K562 (cell line): ENCODE measurements around the gene U2AF1L4. TPM values are rescaled to one million over a fixed set of nuclear protein-coding genes. Genes with fewer than 3 reads are reported as not detected.

Experiments
- ATAC-seq: fragments of 200-7000 bp; cut with Tn5 transposase; 3 replicates; pipeline ENCODE4 v1.9.1; 2020; ENCODE audit warnings: moderate library complexity
- BruUV-seq: library from RNA; stranded (reverse); fragments of 400-500 nt; replicated peaks from 2 replicates; lab custom pipeline; 2021; lab: Mats Ljungman, UMichigan
- CTCF ChIA-PET: fragments of 300-600 bp; formaldehyde crosslinking; extraction: SDS; loops from one replicate; lab custom pipeline; 2021; ENCODE audit warnings: low intra/inter-chr PET ratio; lab: Yijun Ruan, JAX
- POLR2A ChIA-PET: fragments of 300-600, 350-650 bp; sonication (Branson Sonifier 250); formaldehyde crosslinking; extraction: SDS; loops from one replicate; lab custom pipeline; 2021; ENCODE audit warnings: antibody characterized with exemption, inconsistent platforms; lab: Yijun Ruan, JAX
- DNase-seq, 4 experiments: peaks; one replicate each; pipeline versions ENCODE4 v3.0.0 to v3.0.0-alpha.2; 2011 to 2018; ENCODE audit warnings: low spot score in 3 of 4, mixed read lengths in 3 of 4; ENCODE audit errors: extremely low read depth in 1 of 4
- FAIRE-seq: peaks from 2 replicates; lab custom pipeline; 2011; peaks lifted over from hg19 to GRCh38; lab: Jason Lieb, UNC
- H2AFZ ChIP-seq: 2 replicates; pipeline ENCODE4 v1.6.0; 2011; ENCODE audit warnings: low read depth, low read length, control low read depth, inconsistent platforms
- H3K27ac ChIP-seq: fragments of 200-600 bp; 3 replicates; pipeline ENCODE4 v1.8.0; 2011; ENCODE audit warnings: low read depth, mild to moderate bottlenecking, control low read depth, inconsistent platforms, low read length, moderate library complexity, mixed read lengths; ENCODE audit errors: extremely low read depth
- H3K27me3 ChIP-seq, 2 experiments: fragments of 300-600 bp in 1 of 2; 2 replicates in 1 of 2; 3 replicates in 1 of 2; pipeline versions ENCODE4 v1.6.0 to v1.8.0; 2011; ENCODE audit warnings: inconsistent platforms in 2 of 2, low read length in 2 of 2, mild to moderate bottlenecking in 1 of 2, mixed read lengths in 1 of 2, moderate library complexity in 1 of 2; ENCODE audit not compliant: control insufficient read depth in 2 of 2, insufficient read depth in 2 of 2
- H3K36me3 ChIP-seq: fragments of 300-600 bp; 3 replicates; pipeline ENCODE4 v1.8.0; 2011; ENCODE audit warnings: mild to moderate bottlenecking, low read length, inconsistent platforms; ENCODE audit not compliant: control insufficient read depth, insufficient read depth
- H3K4me1 ChIP-seq, 2 experiments: fragments of 200-600 bp in 1 of 2; replicated peaks in 1 of 2; 2 replicates in 1 of 2; 3 replicates in 1 of 2; pipeline versions ENCODE4 v1.5.1 to v1.8.0; 2011; ENCODE audit warnings: inconsistent platforms in 2 of 2, low read length in 2 of 2, mild to moderate bottlenecking in 1 of 2, mixed read lengths in 1 of 2, moderate library complexity in 1 of 2; ENCODE audit not compliant: control insufficient read depth in 2 of 2, insufficient read depth in 2 of 2
- H3K4me2 ChIP-seq: 2 replicates; pipeline ENCODE4 v1.6.1; 2011; ENCODE audit warnings: low read length, control low read depth, inconsistent platforms, mixed read lengths; ENCODE audit not compliant: insufficient read depth
- H3K4me3 ChIP-seq: fragments of 200-600 bp; sonication (generic), shearing (Covaris generic); 2 replicates; pipeline ENCODE4 v1.5.1; 2016; ENCODE audit warnings: control low read depth, inconsistent platforms
- H3K79me2 ChIP-seq: fragments of 200-600 bp; 3 replicates; pipeline ENCODE4 v1.8.0; 2011; ENCODE audit warnings: low read length, inconsistent platforms; ENCODE audit not compliant: control insufficient read depth, insufficient read depth
- H3K9ac ChIP-seq, 2 experiments: 2 replicates each; pipeline versions ENCODE4 v1.6.0 to v1.6.1; 2011; ENCODE audit warnings: low read depth in 2 of 2, low read length in 2 of 2, control low read depth in 1 of 2, inconsistent platforms in 1 of 2, mild to moderate bottlenecking in 1 of 2, mixed read lengths in 1 of 2; ENCODE audit not compliant: insufficient read depth in 1 of 2
- H3K9me1 ChIP-seq: one replicate; pipeline ENCODE4 v1.6.0; 2011; ENCODE audit warnings: inconsistent platforms, mild to moderate bottlenecking, low read length, moderate library complexity; ENCODE audit not compliant: control insufficient read depth, insufficient read depth
- H3K9me3 ChIP-seq: replicated peaks from 2 replicates; pipeline ENCODE4 v1.5.1; 2011; ENCODE audit warnings: low read depth, low read length, inconsistent platforms; ENCODE audit not compliant: control insufficient read depth, insufficient read depth
- H4K20me1 ChIP-seq: replicated peaks from 2 replicates; pipeline ENCODE4 v1.6.1; 2011; ENCODE audit warnings: low read length, inconsistent platforms, mixed read lengths; ENCODE audit not compliant: control insufficient read depth, insufficient read depth
- ATF1 ChIP-seq, 2 experiments: fragments of 450-650 bp in 1 of 2; IDR thresholded peaks; 2 replicates each; pipeline ENCODE4 v1.6.1; 2016; ENCODE audit warnings: missing compliant biosample characterization in 1 of 2, missing genetic modification characterization in 1 of 2
- BRD9 ChIP-seq: fragments of 450-650 bp; IDR thresholded peaks from 2 replicates; pipeline ENCODE4 v1.6.1; 2018; ENCODE audit warnings: low read depth; ENCODE audit not compliant: partially characterized antibody
- CXXC5 ChIP-seq: fragments of 250-450 bp; sonication (Bioruptor Pico); IDR thresholded peaks from 2 replicates; pipeline ENCODE4 v1.8.0; 2022; ENCODE audit warnings: inconsistent platforms, mild to moderate bottlenecking, moderate library complexity
- HDAC2 ChIP-seq: fragments of 450-650 bp; IDR thresholded peaks from 2 replicates; pipeline ENCODE4 v1.6.1; 2016; ENCODE audit warnings: mild to moderate bottlenecking
- HMGXB4 ChIP-seq: sonication (generic); formaldehyde crosslinking; IDR thresholded peaks from 2 replicates; pipeline ENCODE4 v1.8.1; 2023; ENCODE audit warnings: mild to moderate bottlenecking, missing genetic modification reagents
- L3MBTL2 ChIP-seq: fragments of 450-650 bp; IDR thresholded peaks from 2 replicates; pipeline ENCODE4 v1.6.1; 2016; ENCODE audit warnings: mild to moderate bottlenecking, moderate library complexity
- PHB ChIP-seq: fragments of 250-450 bp; sonication (Bioruptor Pico); IDR thresholded peaks from 2 replicates; pipeline ENCODE4 v1.5.0; 2021
- SETDB1 ChIP-seq: IDR thresholded peaks from one replicate; pipeline ENCODE4 v1.6.1; 2012; ENCODE audit warnings: low read length, control low read depth, inconsistent platforms
- SMARCC2 ChIP-seq: fragments of 450-650 bp; IDR thresholded peaks from 2 replicates; pipeline ENCODE4 v1.6.1; 2017; ENCODE audit warnings: antibody characterized with exemption, moderate library complexity, mild to moderate bottlenecking, low read depth
- SREBF1 ChIP-seq: fragments of 150-350 bp; IDR thresholded peaks from 2 replicates; pipeline ENCODE4 v1.6.1; 2014; ENCODE audit warnings: antibody characterized with exemption, low read depth, low read length, borderline replicate concordance
- TCF3 ChIP-seq: sonication (generic); formaldehyde crosslinking; IDR thresholded peaks from 2 replicates; pipeline ENCODE4 v1.4.0; 2020; ENCODE audit warnings: mild to moderate bottlenecking, missing genetic modification reagents
- THRAP3 ChIP-seq: fragments of 450-650 bp; IDR thresholded peaks from 2 replicates; pipeline ENCODE4 v1.6.1; 2016; ENCODE audit warnings: mild to moderate bottlenecking, inconsistent platforms, borderline replicate concordance
- USF1 ChIP-seq: sonication (generic); formaldehyde crosslinking; IDR thresholded peaks from 2 replicates; pipeline ENCODE4 v1.9.0; 2022; ENCODE audit warnings: mild to moderate bottlenecking, missing genetic modification reagents
- USF2 ChIP-seq: sonication (generic); formaldehyde crosslinking; IDR thresholded peaks from 2 replicates; pipeline ENCODE4 v1.5.0; 2020; ENCODE audit warnings: missing genetic modification reagents
- ZNF583 ChIP-seq: fragments of 250-450 bp; sonication (Bioruptor Pico); IDR thresholded peaks from 2 replicates; pipeline ENCODE4 v1.4.0; 2020
- ZNF589 ChIP-seq: fragments of 200-800 bp; sonication (Bioruptor generic); IDR thresholded peaks from 2 replicates; pipeline ENCODE4 v1.6.1; 2016; ENCODE audit warnings: low read depth, missing genetic modification characterization, missing compliant biosample characterization
- ZNF740 ChIP-seq, 3 experiments: fragments of 200-800 bp in 1 of 3; sonication (Bioruptor generic) in 1 of 3; sonication (generic) in 1 of 3; formaldehyde crosslinking in 1 of 3; IDR thresholded peaks; 2 replicates each; pipeline versions ENCODE4 v1.6.1 to v1.8.0; 2016 to 2022; ENCODE audit warnings: mild to moderate bottlenecking in 2 of 3, missing compliant biosample characterization in 2 of 3, missing genetic modification characterization in 2 of 3, missing genetic modification reagents in 1 of 3
- WGBS: fragments of 100-300 bp; shearing (Covaris generic); methylation state at CpG from one replicate; pipeline ENCODE4 v1.1.6; 2016; ENCODE audit warnings: low coverage, mixed read lengths; ENCODE audit not compliant: insufficient coverage; ENCODE audit errors: missing lambda C conversion rate; 5-methylcytosine and 5-hydroxymethylcytosine counted together
- in situ Hi-C: fragments of 300-500 bp; cut with MboI; formaldehyde crosslinking; loops from 4 replicates; pipeline ENCODE4 v1.15.0; 2018; ENCODE audit warnings: inconsistent platforms, mixed read lengths
- intact Hi-C: fragments of 100-400 bp; cut with micrococcal nuclease; formaldehyde crosslinking; loops from 2 replicates; pipeline ENCODE4 v1.14.2; 2022
- polyA plus RNA-seq, 8 experiments: library from polyadenylated mRNA; depleted of rRNA in 4 of 8; stranded (reverse) in 5 of 8; unstranded in 3 of 8; fragments of >200 nt; fragmentation: Nextera tagmentation in 2 of 8; fragmentation: Illumina TruSeq in 1 of 8; extraction: Ambion mirVana in 2 of 8; extraction: Trizol in 1 of 8; gene quantifications; 2 replicates each; pipeline versions ENCODE4 v1.2.1 to v1.2.3, GENCODE V29; 2011 to 2014; ENCODE audit warnings: inconsistent platforms in 1 of 8, missing spikeins in 1 of 8
- total RNA-seq, 7 experiments: library from RNA; depleted of rRNA in 6 of 7; stranded (reverse); fragments of >200 nt in 6 of 7; fragmentation: Illumina TruSeq in 2 of 7; extraction: Trizol in 2 of 7; gene quantifications; 2 replicates each; pipeline versions ENCODE4 v1.2.1 to v1.2.3, GENCODE V29; 2011 to 2021; ENCODE audit warnings: low replicate concordance in 1 of 7

U2AF1L4 gene
- total and polyA plus RNA-seq, 9 of the 15 experiments (the other 6 are each of a cell fraction or from before 2014, with no cell fraction given): 8.4 to 19.5 (median 12.6) TPM

GRCh38 chr19:35748106-35749020, 3.1 kb upstream of the U2AF1L4 start, which contains the start of gene LIN37:
Gene LIN37, plus strand, starts transcription at chr19:35748576. Its CDS starts 149 bp downstream, at chr19:35748725.
- WGBS: under 1% methylated on average over 45 of the region's 45 CpGs
- TF ChIP-seq HMGXB4 (CRISPR knock-in tag): no peak
- peak; percentile 63 for TF ChIP-seq L3MBTL2
- TF ChIP-seq SETDB1: no peak
- peak; percentile 59; the same call in 1 of the 2 replicates for TF ChIP-seq SREBF1
- TF ChIP-seq ZNF740 (CRISPR knock-in tag; IDR thresholded peaks at IDR 0.05): no peak
- no peak for TF ChIP-seq ZNF740 (tag; IDR thresholded peaks at IDR 0.05)
- TF ChIP-seq ZNF589: no peak
- no peak for TF ChIP-seq TCF3
- no peak for TF ChIP-seq USF2 (CRISPR knock-in tag)
- no peak for TF ChIP-seq BRD9
- peak; percentile 36; the same call in 1 of the 2 replicates for TF ChIP-seq HDAC2
- peak; percentile 37; the same call in 1 of the 2 replicates for TF ChIP-seq CXXC5
- no peak for TF ChIP-seq ZNF583
- TF ChIP-seq PHB (CRISPR knock-in tag): no peak
- TF ChIP-seq USF1: peak; percentile 32; the same call in 1 of the 2 replicates
- no peak for TF ChIP-seq ATF1 (CRISPR knock-in tag; IDR thresholded peaks at IDR 0.05)
- TF ChIP-seq ATF1 (tag; IDR thresholded peaks at IDR 0.05): peak; percentile 93
- no peak for TF ChIP-seq THRAP3
- no peak for TF ChIP-seq SMARCC2

More at GRCh38 chr19:35748106-35749020, 3.1 kb upstream of the U2AF1L4 start, which contains the start of gene LIN37:
- Histone ChIP-seq H3K27me3 (no peaks in the 10 kb centered on the region), H3K9ac (peak within 1 kb of the TSS; percentile 78 to 96), H3K27ac (peak within 1 kb of the TSS; percentile 68), H3K9me3 (no peaks in the 10 kb centered on the region), H3K9me1 (no peaks in the 10 kb centered on the region), H2AFZ (peak within 1 kb of the TSS; percentile 94), H3K36me3 (peaks cover 21% of the 10 kb centered on the region; the same call in 1 of the 3 replicates), H3K4me3 (peak within 1 kb of the TSS; percentile 82), H3K4me2 (peak within 1 kb of the TSS; percentile 96), H3K4me1 (peaks cover 18 to 31% of the 10 kb centered on the region in 2 experiments; a peak in 4 of 5 replicates), H4K20me1 (no peaks in the 10 kb centered on the region), H3K79me2 (peaks cover 16% of the 10 kb centered on the region)
- ChIA-PET CTCF (no interaction called here), POLR2A (interaction anchor here (0.6 to 2.5 kb wide), 11 partner anchors 9 to 1902 kb away, joined by 3 to 12 read pairs (median 4); partner anchors contain the start of genes HSPB6 and PROSER3)
- peak; percentile 88 to 99 (median 93) for DNase-seq
- in situ Hi-C loops (no loop called here), intact Hi-C loops (loop anchor here (10.0 kb wide), 1 partner anchor 104 kb away; the partner anchor contains the start of genes COX6B1 and ETV2)
- BruUV-seq: TSS peak; percentile 47
- FAIRE-seq: peak; percentile 100
- peak; percentile 90 for ATAC-seq
